COLO668 (cell line): ENCODE results near the gene BIN2.
"Not testable (repeated sequence)": the region's sequence is repeated elsewhere in the genome, so short reads cannot be mapped to it uniquely, and the experiment has no call there.

Experiments used
- DNase-seq: peaks from one replicate; lab custom pipeline; 2025; ENCODE audit not compliant: unreplicated experiment; lab: John Stamatoyannopoulos, UW

BIN2 gene

GRCh38 chr12:51263341-51263740, 60.6 kb downstream of the BIN2 start:
- no peak for DNase-seq

- peak; percentile 18 for DNase-seq
These were observed 61.2 kb downstream of the BIN2 start for GRCh38 chr12:51262758-51263177.

GRCh38 chr12:51259600-51259999, 64.4 kb downstream of the BIN2 start:
- not testable (repeated sequence) for DNase-seq

- no peak for DNase-seq
These were observed 69.4 kb downstream of the BIN2 start for GRCh38 chr12:51254536-51254935.

GRCh38 chr12:51253276-51253675, 70.7 kb downstream of the BIN2 start:
- DNase-seq: no peak

- DNase-seq: peak; percentile 1
These were observed 76.3 kb downstream of the BIN2 start for GRCh38 chr12:51247523-51248206.

- DNase-seq: no peak
These were observed 77.6 kb downstream of the BIN2 start for GRCh38 chr12:51246254-51246853.

- no peak for DNase-seq
These were observed 78.3 kb downstream of the BIN2 start for GRCh38 chr12:51245476-51246253.

- DNase-seq: no peak
These were observed 79.7 kb downstream of the BIN2 start for GRCh38 chr12:51244269-51244668.

GRCh38 chr12:51242876-51243275, 81.1 kb downstream of the BIN2 start:
- DNase-seq: no peak

- DNase-seq: no peak
These were observed 81.9 kb downstream of the BIN2 start for GRCh38 chr12:51242120-51242519.

GRCh38 chr12:51240971-51241370, 83.0 kb downstream of the BIN2 start:
- DNase-seq: no peak

GRCh38 chr12:51238510-51239334, 85.3 kb downstream of the BIN2 start, which contains the start of gene DAZAP2:
Gene DAZAP2, plus strand, starts transcription at chr12:51238826. Its CDS starts 82 bp downstream, at chr12:51238908.
- DNase-seq: peak; percentile 92

- peak; percentile 35 for DNase-seq
These were observed 85.9 kb downstream of the BIN2 start for GRCh38 chr12:51238037-51238509.

GRCh38 chr12:51234530-51234929, 89.4 kb downstream of the BIN2 start:
- DNase-seq: no peak

GRCh38 chr12:51232642-51233041, 91.3 kb downstream of the BIN2 start:
- DNase-seq: no peak
